ENCODE data around the gene NSMF.

Gene NSMF

GRCh38 chr9:137492464-137493363, 33.6 kb upstream of the NSMF start:
- DNase-seq (ENCODE audit: low read depth in 2 of 2) = peak in 1 of 2 donors; percentile 18

DNA sequence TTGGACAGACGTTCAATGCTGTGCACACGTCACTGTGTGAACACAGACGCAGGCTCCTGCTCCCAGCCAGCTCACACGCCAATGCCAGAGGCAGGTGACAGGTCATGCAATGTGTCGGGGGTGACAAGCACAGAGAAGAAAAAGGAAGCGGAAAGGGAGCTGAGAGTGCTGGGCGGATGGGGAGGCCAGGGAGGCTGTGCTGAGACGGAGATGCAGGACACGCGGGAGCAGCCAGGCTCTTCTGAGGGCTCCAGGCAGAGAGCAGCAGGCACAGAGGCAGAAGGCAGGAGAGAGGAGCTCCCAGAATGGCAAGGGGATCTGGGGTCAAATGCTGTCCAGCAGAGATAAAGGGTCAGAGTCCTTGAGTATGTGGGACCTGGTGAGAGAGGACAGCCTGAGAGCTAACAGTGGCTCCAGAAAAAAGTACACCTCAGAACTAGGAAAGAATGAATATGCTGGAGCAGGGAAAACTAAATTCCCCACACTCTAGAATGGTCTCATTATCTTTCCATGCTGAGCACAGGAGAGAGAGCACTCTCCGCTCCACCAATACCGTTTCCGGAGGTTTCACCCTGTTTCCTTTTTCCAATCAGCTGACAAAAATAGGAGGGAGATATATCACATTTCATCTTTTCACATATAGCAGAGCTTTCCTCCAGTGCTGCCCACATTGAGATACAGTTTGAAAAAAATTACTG, 32.8 kb upstream of the NSMF start:
- no peak for DNase-seq (ENCODE audit: low read depth in 2 of 2)

- DNase-seq (ENCODE audit: low read depth in 2 of 2) = no peak
These were observed 31.5 kb upstream of the NSMF start for GRCh38 chr9:137490532-137491186.

DNA sequence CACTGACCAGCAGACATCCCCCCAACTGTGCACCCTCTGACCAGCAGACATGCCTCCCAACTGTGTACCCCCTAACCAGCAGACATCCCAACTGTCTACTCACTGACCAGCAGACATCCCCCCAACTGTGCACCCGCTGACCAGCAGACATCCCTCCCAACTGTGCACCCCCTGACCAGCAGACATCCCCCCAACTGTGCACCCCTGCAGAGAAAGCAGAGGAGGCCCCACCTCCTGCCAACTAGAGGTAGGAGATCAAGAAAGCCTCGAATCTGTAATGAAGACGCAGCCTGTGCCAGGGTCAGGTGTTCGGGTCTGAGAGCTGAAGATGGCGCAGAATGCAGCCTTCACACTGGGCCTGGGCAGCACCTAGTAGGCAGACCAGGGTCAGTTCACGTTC, 29.8 kb upstream of the NSMF start:
- no peak for DNase-seq (ENCODE audit: low read depth in 2 of 2)

- DNase-seq (ENCODE audit: low read depth in 2 of 2) = no peak
These were observed 29.2 kb upstream of the NSMF start for GRCh38 chr9:137488327-137488653.

GRCh38 chr9:137487454-137488326, 28.6 kb upstream of the NSMF start:
- DNase-seq (ENCODE audit: low read depth in 2 of 2) = no peak

GRCh38 chr9:137486545-137487453, 27.7 kb upstream of the NSMF start:
- DNase-seq (ENCODE audit: low read depth in 2 of 2) = no peak

DNA sequence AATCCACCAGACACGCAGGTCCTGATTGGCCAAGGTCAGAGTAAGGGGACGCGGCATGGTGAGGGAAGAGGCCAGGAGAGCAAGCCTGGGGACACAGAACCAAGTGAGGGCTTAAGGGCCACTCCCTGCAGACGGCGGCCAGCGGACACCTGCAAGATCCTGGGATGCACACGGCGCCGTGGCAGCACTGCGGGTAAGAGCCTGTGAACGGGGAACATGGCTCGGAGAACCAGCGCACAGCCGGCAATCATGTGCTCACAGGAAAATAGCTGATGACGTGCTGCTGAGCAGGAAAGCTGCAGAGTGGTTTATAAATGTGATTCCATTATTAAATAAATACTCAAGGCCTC, 27.0 kb upstream of the NSMF start:
- no peak for DNase-seq (ENCODE audit: low read depth in 2 of 2)

DNA sequence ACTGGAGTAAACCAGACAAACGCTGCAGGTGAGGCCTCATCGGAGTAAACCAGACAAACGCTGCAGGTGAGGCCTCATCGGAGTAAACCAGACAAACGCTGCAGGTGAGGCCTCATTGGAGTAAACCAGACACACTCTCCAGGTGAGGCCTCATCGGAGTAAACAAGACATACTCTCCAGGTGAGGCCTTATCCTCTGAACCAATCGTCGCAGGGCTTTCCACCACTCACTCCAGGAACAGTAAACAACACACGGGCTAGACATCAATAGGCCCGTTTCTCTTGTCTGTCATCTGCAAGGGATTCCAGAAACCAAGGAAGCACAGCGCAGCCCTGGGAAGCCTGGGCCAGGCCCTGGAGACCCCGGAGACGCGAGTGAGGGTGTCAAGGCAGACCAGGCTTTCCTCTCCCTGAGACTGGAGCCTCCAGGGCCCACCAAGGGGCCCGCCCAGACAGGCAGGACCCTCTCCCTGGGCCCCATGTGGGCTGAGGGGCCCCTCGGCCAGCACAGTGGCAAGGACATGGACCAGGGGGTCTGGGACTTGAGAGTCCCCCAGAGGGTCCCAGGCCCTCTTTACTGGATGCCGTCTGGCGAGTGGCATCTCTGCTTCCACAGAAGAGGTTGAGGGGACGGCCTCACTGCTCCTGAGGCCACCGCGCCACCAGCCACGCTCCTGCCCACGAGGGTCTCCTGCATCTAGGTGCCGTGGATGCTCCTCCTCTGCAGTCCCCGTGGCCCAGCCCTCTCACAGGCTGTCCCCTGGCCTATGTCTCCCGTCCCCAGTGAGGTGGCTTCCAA, 26.4 kb upstream of the NSMF start:
- DNase-seq (ENCODE audit: low read depth in 2 of 2) = no peak

GRCh38 chr9:137484551-137485315, 25.6 kb upstream of the NSMF start:
- no peak for DNase-seq (ENCODE audit: low read depth in 2 of 2)

DNA sequence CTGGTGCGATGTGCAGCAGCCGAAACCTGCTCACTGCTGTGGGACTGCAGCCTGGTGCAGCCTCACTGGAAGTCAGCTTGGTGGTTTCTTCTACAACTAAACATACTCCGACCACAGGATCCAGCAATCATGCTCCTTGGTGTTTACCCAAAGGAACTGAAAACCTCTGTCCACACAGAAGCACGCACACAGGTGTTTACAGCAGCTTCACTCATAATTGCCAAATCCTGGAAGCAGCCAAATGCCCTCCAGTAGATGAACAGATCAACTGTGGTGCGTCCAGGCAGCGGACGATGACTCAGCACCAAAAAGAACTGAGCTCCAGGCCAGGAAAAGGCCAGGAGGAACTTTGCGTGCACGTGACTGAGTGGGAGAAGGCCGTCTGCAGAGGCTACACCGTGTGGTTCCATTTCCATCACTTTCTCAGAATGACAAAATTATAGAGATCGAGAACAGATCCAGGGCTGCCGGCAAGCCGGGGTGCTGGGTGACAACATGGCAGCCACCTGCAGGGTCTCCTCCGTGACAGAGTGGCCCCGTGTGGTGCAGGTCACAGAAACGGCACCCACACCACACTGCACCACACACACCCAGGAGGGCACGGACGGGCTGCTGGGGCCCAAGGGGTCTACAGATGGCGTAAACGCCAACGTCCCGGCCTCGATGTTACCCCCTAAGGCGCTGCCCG, 23.1 kb upstream of the NSMF start:
- DNase-seq (ENCODE audit: low read depth in 2 of 2) = no peak

DNA sequence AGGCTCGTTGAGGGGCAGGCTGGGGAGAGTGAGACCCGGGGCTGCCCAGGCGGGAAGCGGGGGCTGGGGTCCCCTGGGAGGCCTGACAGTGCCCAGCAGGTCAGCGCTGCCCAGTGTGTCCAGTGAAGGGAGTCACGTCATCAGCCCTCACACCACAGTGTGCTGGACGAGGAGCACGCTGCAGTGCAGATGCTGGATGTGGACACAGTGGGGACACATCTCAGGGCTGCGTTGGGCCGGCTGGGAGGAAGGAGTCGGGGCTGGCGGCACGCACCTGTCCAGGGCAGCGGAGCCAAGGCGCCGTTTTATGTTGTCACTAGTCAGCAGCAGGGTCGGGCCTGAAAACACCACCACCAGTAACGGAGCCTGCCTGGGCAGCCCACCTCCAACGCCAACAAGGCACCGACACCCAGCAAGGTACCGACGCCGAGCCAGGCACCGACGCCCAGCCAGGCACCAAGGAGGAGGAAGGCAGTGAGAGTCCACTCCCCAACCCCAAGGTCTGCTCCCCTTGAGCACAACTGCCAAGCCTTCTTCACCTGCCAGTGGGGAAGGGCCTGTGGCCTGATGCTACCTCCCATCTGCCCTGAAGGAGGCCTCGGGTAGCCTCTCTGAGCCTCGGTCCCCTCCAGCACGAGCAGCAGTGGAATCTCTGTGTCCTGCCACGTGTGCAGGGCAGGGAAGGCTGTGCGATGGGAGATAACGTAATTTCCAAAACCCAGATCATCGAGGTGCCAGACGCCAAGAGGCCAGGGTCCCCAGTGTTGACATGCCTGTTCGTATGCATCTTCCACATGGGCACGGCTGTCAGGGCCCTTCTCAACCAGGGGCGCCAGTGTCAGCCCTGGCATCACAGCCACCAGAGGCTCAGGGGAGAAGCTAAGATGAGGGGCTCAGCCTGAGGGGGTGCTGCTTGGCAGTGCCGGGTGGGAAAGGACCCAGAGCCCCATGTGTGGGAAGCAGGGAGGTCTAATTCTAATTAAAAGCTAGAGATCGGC, 21.9 kb upstream of the NSMF start:
- no peak for DNase-seq (ENCODE audit: low read depth in 2 of 2)

DNA sequence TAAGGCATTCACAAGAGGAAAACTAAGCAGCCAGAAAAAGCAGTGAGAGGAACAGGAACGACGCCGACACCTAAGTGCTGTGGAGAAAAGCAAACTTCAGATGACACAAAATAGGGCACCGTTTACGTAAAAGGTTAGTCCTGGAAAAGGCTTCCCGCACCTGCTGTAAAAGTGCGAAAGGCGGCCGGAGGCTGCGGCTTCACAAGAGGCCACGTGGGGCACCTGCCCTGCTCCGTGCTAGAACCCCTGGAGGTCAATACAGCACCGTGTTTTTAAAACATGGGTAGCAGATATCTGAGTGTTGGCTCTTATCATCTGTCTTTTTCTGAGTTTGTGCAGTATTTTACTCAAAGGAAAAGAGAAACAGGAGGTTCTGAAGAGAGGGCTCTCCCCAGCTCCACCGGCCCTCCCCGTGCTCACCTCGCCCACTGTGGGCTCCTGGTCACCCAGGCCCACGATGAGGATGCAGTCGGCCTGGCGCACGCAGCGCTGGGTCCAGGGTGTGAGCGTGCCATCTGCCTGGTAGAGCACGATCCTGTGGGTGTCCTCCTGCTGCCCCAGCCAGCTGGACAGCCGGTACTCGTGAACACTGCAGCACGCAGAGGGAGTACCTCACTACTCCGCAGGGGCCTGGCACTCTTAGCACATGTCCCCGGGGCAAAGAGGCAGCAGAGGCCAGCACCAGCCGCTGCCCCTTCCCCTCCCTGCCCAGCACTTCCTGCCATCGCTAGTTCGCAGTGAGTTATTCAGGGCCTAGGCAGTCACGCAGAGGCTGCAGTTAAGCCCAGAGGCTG, 21.0 kb upstream of the NSMF start:
- DNase-seq (ENCODE audit: low read depth in 2 of 2) = no peak

DNA sequence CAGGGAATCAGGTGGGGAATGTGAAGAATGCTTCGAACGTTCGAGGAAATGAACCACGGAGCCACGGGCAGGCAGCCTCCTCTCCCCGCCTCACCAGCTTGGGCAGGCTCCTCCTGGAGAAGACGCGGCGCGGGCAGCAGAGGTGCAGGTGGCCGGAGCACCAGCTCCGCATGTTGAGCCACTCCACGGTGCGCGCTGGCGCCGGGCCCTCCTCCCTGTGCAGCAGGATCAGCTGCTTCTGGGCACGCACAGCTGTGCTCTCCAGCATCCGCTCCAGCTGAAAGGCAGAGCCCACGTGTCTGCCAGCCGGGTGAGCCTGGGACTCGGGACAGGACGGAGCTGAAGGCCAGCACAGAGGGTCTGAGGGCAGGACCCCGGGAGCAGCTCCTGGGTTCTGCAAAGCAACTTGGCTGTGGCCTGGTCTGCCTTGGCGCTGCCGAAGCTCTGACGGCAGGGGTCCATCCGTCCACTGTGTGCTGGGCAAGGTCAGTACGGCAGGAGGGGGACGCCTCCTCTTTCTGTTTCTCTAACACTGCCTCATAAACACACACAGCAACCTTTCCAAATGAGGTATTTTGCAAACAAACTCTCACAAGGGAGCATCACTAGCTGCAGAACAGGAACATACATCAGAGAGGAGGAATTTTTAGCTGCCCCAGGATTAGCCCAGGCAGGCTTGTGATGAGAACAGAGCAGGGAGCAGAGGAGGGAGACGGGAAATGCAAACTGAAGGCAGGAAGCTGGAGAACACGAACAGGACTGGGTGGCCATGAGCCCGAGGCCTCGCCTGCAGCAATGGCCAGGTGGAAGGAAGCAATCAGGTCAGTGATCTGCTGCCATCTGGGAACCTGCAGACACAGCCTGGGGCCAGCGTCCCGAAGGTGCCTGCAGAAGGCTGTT, 20.1 kb upstream of the NSMF start:
- DNase-seq (ENCODE audit: low read depth in 2 of 2) = no peak

- no peak for DNase-seq (ENCODE audit: low read depth in 2 of 2)
These were observed 19.5 kb upstream of the NSMF start for GRCh38 chr9:137478613-137478961.

Measured in stimulated activated CD4-positive, alpha-beta T cell treated with anti-CD3 and anti-CD28 coated beads, Interleukin-15, amount 100 ng/mL, for 48 hours (primary cell).